Chondrocyte (in vitro differentiated cells): Measurements from ENCODE around the gene PROSER1. TPM values are rescaled to one million over a fixed set of nuclear protein-coding genes. Genes with fewer than 3 reads are reported as not detected.
"Not testable (repeated sequence)": the region's sequence is repeated elsewhere in the genome, so short reads cannot be mapped to it uniquely, and the experiment has no call there.

Experiments used
- DNase-seq: peaks from one replicate; pipeline ENCODE4 v3.0.0; 2021; ENCODE audit warnings: mixed read lengths, low spot score
- H3K27ac Mint-ChIP-seq: one replicate; pipeline ENCODE4 v1.8.0; 2021; ENCODE audit warnings: mild to moderate bottlenecking, moderate library complexity, mixed read lengths; ENCODE audit not compliant: unreplicated experiment
- H3K27me3 Mint-ChIP-seq: 2 replicates; pipeline ENCODE4 v1.8.0; 2021; ENCODE audit warnings: low read depth, mixed read lengths
- H3K36me3 Mint-ChIP-seq: 2 replicates; pipeline ENCODE4 v1.8.0; 2021; ENCODE audit warnings: low read depth, mixed read lengths
- H3K4me1 Mint-ChIP-seq: 2 replicates; pipeline ENCODE4 v1.8.0; 2021; ENCODE audit warnings: low read depth, mild to moderate bottlenecking, mixed read lengths
- H3K4me3 Mint-ChIP-seq: one replicate; pipeline ENCODE4 v1.8.0; 2021; ENCODE audit warnings: mild to moderate bottlenecking, moderate library complexity, mixed read lengths; ENCODE audit not compliant: unreplicated experiment
- H3K9me3 Mint-ChIP-seq: 2 replicates; pipeline ENCODE4 v1.8.0; 2021; ENCODE audit warnings: low read depth, mixed read lengths
- total RNA-seq: library from RNA; stranded (reverse); gene quantifications from 3 replicates; pipeline ENCODE4 v1.2.1, GENCODE V29; 2021
- TF ChIP-seq, protein P1 (sequence below): fragments of 200-600 bp; sonication (generic); IDR thresholded peaks from 2 replicates; pipeline ENCODE4 v1.5.0; 2021; ENCODE audit warnings: antibody characterized with exemption, mild to moderate bottlenecking, moderate library complexity

The PROSER1 gene
- total RNA-seq, 1 donor from 2014 or later: 23.4 TPM

- Mint-ChIP-seq H3K9me3 (no peaks in the 10 kb centered on the region), H3K27ac (no peak overlapping the region), H3K36me3 (peaks cover 53% of the 10 kb centered on the region), H3K4me3 (no peak overlapping the region), H3K4me1 (no peaks in the 10 kb centered on the region), H3K27me3 (no peaks in the 10 kb centered on the region)
- TF ChIP-seq, protein P1, sequence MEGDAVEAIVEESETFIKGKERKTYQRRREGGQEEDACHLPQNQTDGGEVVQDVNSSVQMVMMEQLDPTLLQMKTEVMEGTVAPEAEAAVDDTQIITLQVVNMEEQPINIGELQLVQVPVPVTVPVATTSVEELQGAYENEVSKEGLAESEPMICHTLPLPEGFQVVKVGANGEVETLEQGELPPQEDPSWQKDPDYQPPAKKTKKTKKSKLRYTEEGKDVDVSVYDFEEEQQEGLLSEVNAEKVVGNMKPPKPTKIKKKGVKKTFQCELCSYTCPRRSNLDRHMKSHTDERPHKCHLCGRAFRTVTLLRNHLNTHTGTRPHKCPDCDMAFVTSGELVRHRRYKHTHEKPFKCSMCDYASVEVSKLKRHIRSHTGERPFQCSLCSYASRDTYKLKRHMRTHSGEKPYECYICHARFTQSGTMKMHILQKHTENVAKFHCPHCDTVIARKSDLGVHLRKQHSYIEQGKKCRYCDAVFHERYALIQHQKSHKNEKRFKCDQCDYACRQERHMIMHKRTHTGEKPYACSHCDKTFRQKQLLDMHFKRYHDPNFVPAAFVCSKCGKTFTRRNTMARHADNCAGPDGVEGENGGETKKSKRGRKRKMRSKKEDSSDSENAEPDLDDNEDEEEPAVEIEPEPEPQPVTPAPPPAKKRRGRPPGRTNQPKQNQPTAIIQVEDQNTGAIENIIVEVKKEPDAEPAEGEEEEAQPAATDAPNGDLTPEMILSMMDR: peak; percentile 29
- no peak for DNase-seq
Measured at GRCh38 chr13:39012608-39013007, 25.3 kb downstream of the PROSER1 start.

DNA sequence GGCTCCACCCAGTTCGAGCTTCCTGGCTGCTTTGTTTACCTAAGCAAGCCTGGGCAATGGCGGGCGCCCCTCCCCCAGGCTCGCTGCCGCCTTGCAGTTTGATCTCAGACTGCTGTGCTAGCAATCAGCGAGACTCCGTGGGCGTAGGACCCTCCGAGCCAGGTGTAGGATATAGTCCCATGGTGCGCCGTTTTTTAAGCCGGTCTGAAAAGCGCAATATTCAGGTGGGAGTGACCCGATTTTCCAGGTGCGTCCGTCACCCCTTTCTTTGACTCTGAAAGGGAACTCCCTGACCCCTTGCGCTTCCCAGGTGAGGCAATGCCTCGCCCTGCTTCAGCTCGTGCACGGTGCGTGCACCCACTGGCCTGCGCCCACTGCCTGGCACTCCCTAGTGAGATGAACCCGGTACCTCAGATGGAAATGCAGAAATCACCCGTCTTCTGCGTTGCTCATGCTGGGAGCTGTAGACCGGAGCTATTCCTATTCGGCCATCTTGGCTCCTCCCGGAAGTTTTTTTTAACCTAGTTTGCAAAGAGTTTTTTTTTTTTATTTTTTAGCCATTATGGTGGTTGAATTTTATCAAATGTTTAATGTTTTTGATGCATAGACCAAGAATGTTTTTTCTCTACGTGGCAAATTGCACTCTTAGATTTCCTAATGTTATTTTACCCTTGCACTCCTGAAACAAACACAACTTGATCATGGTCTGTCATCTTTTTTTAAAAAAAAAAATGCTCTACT, 31.3 kb downstream of the PROSER1 start:
- H3K4me1 Mint-ChIP-seq, DNase-seq, H3K27ac Mint-ChIP-seq, H3K9me3 Mint-ChIP-seq, H3K27me3 Mint-ChIP-seq: not testable (repeated sequence)
- Mint-ChIP-seq H3K36me3 (peaks cover 25% of the 10 kb centered on the region), H3K4me3 (peak overlapping the region; percentile 58)

- Mint-ChIP-seq H3K27ac (no peak overlapping the region), H3K4me1 (no peaks in the 10 kb centered on the region), H3K36me3 (no peaks in the 10 kb centered on the region), H3K9me3 (peaks cover 7% of the 10 kb centered on the region), H3K4me3 (no peak overlapping the region), H3K27me3 (no peaks in the 10 kb centered on the region)
- TF ChIP-seq, protein P1: no peak
- DNase-seq: no peak
Measured at GRCh38 chr13:38998739-38999138, 39.1 kb downstream of the PROSER1 start.

DNA sequence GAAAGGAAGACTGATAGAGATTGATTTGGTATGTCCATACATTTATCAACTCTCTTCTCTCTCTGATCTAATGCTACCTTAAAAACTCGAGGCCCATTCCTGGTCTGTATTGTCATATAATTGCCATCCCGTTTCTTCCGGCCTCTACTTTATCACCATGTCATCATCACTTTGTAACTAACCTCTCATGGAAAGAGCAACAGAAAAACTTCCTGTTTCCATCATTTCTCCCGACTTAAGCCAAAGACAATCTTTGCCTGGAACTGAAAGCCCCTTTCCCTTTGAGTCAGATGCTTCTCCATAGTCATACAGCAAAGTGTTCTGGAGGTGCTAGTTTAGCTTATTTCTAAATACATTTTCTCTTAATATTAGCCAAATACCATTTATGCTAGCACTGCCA, 44.5 kb downstream of the PROSER1 start:
- DNase-seq: no peak
- H3K36me3 Mint-ChIP-seq: no peaks in the 10 kb centered on the region
- no peak overlapping the region for H3K27ac Mint-ChIP-seq
- peaks cover 2% of the 10 kb centered on the region for H3K9me3 Mint-ChIP-seq
- TF ChIP-seq, protein P1: no peak
- no peaks in the 10 kb centered on the region for H3K27me3 Mint-ChIP-seq
- H3K4me1 Mint-ChIP-seq: no peaks in the 10 kb centered on the region
- H3K4me3 Mint-ChIP-seq: no peak overlapping the region

GRCh38 chr13:38990693-38991092, 47.2 kb downstream of the PROSER1 start, which contains the start of gene STOML3:
TSS of gene STOML3 (minus strand) at chr13:38990831. CDS start at chr13:38990721, 110 bp downstream.
- no peak within 1 kb of the TSS for H3K4me3 Mint-ChIP-seq
- H3K36me3 Mint-ChIP-seq: no peaks in the 10 kb centered on the region
- H3K27me3 Mint-ChIP-seq: no peaks in the 10 kb centered on the region
- H3K4me1 Mint-ChIP-seq: no peaks in the 10 kb centered on the region
- no peak for DNase-seq
- H3K27ac Mint-ChIP-seq: no peak within 1 kb of the TSS
- TF ChIP-seq, protein P1: no peak
- H3K9me3 Mint-ChIP-seq: no peaks in the 10 kb centered on the region

DNA sequence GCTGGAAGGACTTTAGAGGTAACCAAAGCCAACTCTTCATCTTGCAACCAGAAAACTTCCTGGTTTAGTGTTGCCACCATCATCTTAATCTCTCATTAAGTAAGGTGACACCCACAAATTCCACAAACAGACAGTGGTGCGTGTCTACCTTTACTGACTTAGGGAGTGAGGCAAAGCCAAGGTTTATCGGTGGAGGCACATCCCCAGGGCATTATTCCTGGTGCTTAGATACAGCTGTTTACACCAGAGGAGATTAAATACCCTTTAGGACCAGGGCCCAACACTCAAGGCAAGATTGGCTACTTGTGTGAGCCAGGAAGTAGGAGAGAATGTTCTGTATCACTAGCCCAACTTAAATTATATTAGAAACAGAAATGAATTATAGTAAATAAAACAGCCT, 56.8 kb downstream of the PROSER1 start:
- Mint-ChIP-seq H3K27me3 (peaks cover 5% of the 10 kb centered on the region), H3K36me3 (peaks cover 4% of the 10 kb centered on the region), H3K9me3 (peaks cover 9% of the 10 kb centered on the region), H3K27ac (no peak overlapping the region), H3K4me1 (peaks cover 15% of the 10 kb centered on the region), H3K4me3 (no peak overlapping the region)
- no peak for DNase-seq
- TF ChIP-seq, protein P1: no peak
